ENCODE results near the gene HAAO. TPM values are rescaled to one million over a fixed set of nuclear protein-coding genes. Genes with fewer than 3 reads are reported as not detected.
A peak's percentile ranks its signal among the peaks of the same experiment; 100 is the strongest.

HAAO gene
- polyA plus RNA-seq (2011; rRNA removed) = 0.31 and 0.54 TPM in 2 replicates
- polyA minus RNA-seq (2011; rRNA and poly(A)+ RNA removed) = 0.62 TPM in 1 of 2 replicates, not detected in the other

DNA sequence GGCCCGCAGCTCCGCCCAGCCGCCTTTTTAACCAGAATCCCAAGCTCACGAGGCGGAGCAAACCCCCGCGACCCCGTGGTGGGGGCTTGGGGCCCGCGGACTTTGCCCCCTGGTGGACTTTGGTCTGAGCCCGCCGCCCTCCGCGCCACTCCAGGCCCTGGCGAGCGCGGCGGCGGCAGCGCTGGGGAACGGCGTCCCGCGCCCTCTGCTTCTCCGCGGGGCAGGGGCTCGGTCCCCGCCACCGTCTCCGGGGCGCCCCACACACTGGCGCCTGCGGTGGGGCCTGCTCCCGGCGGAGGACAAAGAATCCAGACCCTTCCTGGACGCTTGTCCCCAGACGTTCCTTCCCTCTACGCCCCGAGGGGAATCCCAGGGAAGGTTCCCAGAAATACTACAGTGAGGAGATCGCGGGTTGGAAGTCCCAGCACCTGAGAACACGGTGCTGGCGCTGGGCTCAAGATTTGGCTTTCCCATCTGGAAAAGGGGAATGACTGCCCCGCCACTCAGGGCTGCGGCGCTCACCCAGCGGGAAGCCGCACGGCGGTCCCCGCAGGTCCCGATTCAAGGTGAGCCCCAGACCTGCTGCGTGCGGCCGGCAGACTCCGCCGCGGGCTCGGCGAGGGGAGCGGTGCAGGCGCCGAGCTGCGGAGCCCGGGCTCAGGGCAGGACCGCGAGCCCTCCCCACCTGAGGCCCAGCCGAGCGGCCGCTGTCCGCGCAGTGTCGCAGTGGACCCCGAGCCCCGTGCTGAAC lies at the start of gene HAAO:
Gene HAAO, minus strand, starts transcription at position 1 of the 751 bp plus-strand sequence. CDS start 47 bp downstream, outside the sequence.
- peak within 1 kb of the TSS; percentile 22 for H3K4me3 ChIP-seq (ENCODE audit: low read depth, low read length)
- H3K27me3 ChIP-seq (ENCODE audit: control insufficient read depth, insufficient read depth, low read length) = peaks cover 12% of the 10 kb centered on the region
- ChIA-PET POLR2A (no interaction called here), CTCF (interaction anchor here (1.0 kb wide), 1 partner anchor 10 kb away, joined by 3 read pairs; no protein-coding TSS in a partner anchor)
- no peaks in the 10 kb centered on the region for H3K36me3 ChIP-seq (ENCODE audit: control insufficient read depth, insufficient read depth, low read length)
- TF ChIP-seq, protein P1, sequence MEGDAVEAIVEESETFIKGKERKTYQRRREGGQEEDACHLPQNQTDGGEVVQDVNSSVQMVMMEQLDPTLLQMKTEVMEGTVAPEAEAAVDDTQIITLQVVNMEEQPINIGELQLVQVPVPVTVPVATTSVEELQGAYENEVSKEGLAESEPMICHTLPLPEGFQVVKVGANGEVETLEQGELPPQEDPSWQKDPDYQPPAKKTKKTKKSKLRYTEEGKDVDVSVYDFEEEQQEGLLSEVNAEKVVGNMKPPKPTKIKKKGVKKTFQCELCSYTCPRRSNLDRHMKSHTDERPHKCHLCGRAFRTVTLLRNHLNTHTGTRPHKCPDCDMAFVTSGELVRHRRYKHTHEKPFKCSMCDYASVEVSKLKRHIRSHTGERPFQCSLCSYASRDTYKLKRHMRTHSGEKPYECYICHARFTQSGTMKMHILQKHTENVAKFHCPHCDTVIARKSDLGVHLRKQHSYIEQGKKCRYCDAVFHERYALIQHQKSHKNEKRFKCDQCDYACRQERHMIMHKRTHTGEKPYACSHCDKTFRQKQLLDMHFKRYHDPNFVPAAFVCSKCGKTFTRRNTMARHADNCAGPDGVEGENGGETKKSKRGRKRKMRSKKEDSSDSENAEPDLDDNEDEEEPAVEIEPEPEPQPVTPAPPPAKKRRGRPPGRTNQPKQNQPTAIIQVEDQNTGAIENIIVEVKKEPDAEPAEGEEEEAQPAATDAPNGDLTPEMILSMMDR (IDR thresholded peaks at IDR 0.05; ENCODE audit: insufficient read depth, low read depth, low read length) = 0 out of 2 replicates have a peak, but pooled peaks have one; percentile 16
- DNase-seq (ENCODE audit: low read depth) = no peak

DNA sequence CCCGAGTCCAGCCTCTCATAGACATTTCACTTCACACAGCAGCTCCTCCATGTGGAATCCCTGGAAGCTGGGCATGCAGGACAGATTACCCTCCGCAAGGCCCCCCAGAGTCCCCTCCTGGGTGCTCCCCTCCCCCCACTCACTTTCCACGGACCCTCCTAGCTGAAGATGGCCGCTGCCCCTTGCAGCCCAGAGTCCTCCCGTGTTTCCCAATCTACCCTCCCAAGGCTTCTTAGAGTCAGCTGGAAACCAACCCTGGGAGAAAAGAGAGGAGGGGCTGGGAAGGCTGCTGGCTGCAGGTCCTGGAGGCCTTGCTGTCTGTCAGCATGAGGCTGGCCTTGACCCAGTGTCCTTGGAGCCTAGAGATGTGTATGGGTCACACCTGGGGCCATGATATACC lies 49.0 kb upstream of the HAAO start:
- Histone ChIP-seq H3K36me3 (ENCODE audit: control insufficient read depth, insufficient read depth, low read length) (no peaks in the 10 kb centered on the region), H3K27me3 (ENCODE audit: control insufficient read depth, insufficient read depth, low read length) (no peaks in the 10 kb centered on the region), H3K4me3 (ENCODE audit: low read depth, low read length) (no peak overlapping the region)
- POLR2A ChIA-PET = no interaction called here
- CTCF ChIA-PET = interaction anchor here (1.2 kb wide), 1 partner anchor 9 kb away, joined by 3 read pairs; no protein-coding TSS in a partner anchor
- DNase-seq (ENCODE audit: low read depth) = no peak
- TF ChIP-seq, protein P1 (IDR thresholded peaks at IDR 0.05; ENCODE audit: insufficient read depth, low read depth, low read length) = no peak

DNA sequence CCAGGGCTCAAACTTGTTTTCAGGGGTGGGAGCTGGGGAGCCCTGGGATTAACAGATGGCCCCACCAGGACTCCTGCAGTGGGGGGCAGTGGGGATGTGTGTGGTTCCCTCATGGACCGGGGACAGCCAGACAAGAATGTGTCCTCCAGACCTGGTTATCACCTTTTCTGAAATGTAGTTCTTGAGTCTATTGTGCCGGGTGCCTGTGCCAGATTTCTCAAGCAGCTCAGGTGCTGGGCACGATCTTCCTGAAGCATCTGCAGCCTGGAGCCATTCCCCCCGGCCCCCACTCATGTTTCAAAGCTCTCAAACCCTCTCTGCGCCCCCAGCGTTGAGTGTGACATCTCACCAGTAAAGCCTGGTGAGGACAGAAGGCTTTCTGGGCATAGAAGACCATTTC lies 48.4 kb upstream of the HAAO start:
- no peaks in the 10 kb centered on the region for H3K27me3 ChIP-seq (ENCODE audit: control insufficient read depth, insufficient read depth, low read length)
- ChIA-PET POLR2A (no interaction called here), CTCF (interaction anchor here (0.7 to 1.2 kb wide), 2 partner anchors 9 to 10 kb away, joined by 3 read pairs; no protein-coding TSS in a partner anchor)
- H3K36me3 ChIP-seq (ENCODE audit: control insufficient read depth, insufficient read depth, low read length) = no peaks in the 10 kb centered on the region
- TF ChIP-seq, protein P1 (IDR thresholded peaks at IDR 0.05; ENCODE audit: insufficient read depth, low read depth, low read length) = no peak
- no peak overlapping the region for H3K4me3 ChIP-seq (ENCODE audit: low read depth, low read length)
- DNase-seq (ENCODE audit: low read depth) = no peak

DNA sequence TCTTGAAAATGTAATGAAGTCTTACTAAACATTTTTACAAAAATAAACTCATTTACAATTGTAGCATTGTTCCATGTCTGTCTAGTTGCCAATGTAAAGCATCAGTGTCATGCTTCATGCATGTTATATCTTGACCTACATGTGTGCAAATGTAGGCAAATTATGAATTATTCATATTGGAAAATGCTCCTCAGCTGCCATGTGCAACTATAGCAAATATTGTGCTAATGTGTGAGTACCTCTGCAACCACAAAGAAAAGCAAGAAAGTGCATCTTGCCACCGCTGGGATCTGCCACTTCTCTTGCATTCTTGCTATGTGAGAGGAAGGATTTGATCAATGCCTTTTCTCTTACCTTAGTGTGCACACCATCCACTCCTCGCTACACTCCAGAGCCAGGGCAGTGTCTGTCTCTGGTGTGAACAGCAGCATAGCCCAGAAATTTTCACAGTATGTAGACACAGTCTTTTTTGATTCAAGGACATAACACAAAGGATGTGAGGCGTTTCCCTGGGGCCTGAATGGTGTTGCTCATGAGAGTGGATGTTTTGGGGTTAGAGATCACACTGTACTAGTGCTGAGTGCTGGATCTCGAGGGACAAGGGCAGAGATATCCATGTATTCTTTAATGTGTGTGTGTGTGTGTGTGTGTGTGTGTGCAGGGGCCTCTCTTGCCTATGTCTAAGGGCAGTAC lies 47.6 kb upstream of the HAAO start:
- H3K27me3 ChIP-seq (ENCODE audit: control insufficient read depth, insufficient read depth, low read length) = no peaks in the 10 kb centered on the region
- H3K4me3 ChIP-seq (ENCODE audit: low read depth, low read length) = no peak overlapping the region
- no peak for DNase-seq (ENCODE audit: low read depth)
- ChIA-PET CTCF (interaction anchor here (0.7 to 1.8 kb wide), 3 partner anchors 8 to 107 kb away, joined by 3 to 11 read pairs (median 3); no protein-coding TSS in a partner anchor), POLR2A (no interaction called here)
- TF ChIP-seq, protein P1 (IDR thresholded peaks at IDR 0.05; ENCODE audit: insufficient read depth, low read depth, low read length) = no peak
- no peaks in the 10 kb centered on the region for H3K36me3 ChIP-seq (ENCODE audit: control insufficient read depth, insufficient read depth, low read length)

DNA sequence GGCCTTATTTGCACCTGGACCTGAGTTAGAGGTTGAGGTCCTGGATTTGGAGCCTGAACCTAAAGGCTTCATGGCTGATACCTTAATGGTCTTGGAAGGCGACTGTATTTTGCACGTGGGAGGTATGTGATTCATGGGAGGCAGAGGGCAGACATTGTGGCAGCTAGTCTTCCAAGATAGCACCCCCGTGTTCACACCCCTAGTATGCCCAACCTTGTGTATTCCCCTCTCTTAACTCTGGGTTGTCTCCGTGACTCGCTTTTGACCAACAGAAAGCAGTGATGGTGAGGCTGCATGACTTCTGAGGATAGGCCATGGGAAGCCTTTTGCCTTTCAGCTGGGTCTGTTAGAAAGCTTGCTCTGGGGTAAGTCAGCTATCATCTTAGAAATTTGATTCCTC lies 45.8 kb upstream of the HAAO start:
- POLR2A ChIA-PET = no interaction called here
- Histone ChIP-seq H3K4me3 (ENCODE audit: low read depth, low read length) (no peak overlapping the region), H3K27me3 (ENCODE audit: control insufficient read depth, insufficient read depth, low read length) (no peaks in the 10 kb centered on the region), H3K36me3 (ENCODE audit: control insufficient read depth, insufficient read depth, low read length) (no peaks in the 10 kb centered on the region)
- TF ChIP-seq, protein P1 (IDR thresholded peaks at IDR 0.05; ENCODE audit: insufficient read depth, low read depth, low read length) = no peak
- DNase-seq (ENCODE audit: low read depth) = no peak
- CTCF ChIA-PET = interaction anchor here (1.2 to 1.8 kb wide), 4 partner anchors 10 to 646 kb away, joined by 3 to 11 read pairs (median 4); no protein-coding TSS in a partner anchor

Measured in BJ (cell line).